Subcutaneous adipose tissue (tissue), 4 donors: ENCODE measurements around the gene NR1H3. TPM values are rescaled to one million over a fixed set of nuclear protein-coding genes. Genes with fewer than 3 reads are reported as not detected.

Experiments used
- CTCF ChIP-seq: fragments of 450-650 bp; IDR thresholded peaks from one replicate; pipeline ENCODE4 v1.5.1; 2016; ENCODE audit warnings: low read depth, mild to moderate bottlenecking, control low read depth, antibody characterized with exemption, moderate library complexity
- total RNA-seq, 4 donors: library from RNA; depleted of rRNA; stranded (reverse); fragments of >200 nt; gene quantifications; one replicate each; pipeline ENCODE4 v1.1.0, GENCODE V29; 2016

The NR1H3 gene
- total RNA-seq, 4 donors from 2014 or later: 51.5 to 273 (median 139) TPM

DNA sequence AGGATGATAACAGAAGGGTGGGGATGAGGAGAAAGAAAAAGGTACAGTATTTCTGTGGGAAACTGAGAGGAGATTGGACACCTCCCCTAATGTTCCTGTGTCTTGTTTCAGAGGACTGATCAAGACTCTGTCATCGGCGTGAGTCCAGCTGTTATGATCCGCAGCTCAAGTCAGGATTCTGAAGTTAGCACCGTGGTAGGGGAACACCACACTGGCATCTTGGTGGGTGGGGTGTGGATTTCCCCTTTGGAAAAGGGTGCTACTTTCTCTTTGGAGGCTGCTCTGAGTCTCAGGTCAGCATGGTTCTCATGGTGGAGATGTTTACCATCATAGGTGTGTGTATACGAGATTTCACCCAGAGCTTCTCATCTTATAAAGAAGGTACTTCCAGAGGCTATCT lies 37.6 kb downstream of the NR1H3 start:
- no peak for TF ChIP-seq CTCF

DNA sequence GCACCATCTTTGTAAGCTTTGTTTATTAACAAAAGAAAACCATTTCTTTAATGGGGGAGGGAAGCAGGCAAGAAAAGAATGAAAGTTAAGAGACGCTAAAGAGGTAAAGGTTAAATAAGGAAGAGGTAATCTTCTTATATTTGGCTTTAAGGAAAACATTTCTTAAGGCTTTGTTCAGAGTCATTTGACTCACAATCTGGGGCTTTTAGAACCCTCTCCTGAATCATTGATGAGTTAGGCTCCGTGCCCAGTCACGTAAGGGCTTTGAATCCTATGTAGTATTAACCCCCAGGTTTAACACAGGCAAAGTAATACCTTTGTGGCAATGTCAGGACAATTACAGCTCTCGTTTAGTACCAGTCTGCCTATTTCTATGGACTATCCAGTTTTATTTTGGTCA lies 38.2 kb downstream of the NR1H3 start:
- no peak for TF ChIP-seq CTCF

DNA sequence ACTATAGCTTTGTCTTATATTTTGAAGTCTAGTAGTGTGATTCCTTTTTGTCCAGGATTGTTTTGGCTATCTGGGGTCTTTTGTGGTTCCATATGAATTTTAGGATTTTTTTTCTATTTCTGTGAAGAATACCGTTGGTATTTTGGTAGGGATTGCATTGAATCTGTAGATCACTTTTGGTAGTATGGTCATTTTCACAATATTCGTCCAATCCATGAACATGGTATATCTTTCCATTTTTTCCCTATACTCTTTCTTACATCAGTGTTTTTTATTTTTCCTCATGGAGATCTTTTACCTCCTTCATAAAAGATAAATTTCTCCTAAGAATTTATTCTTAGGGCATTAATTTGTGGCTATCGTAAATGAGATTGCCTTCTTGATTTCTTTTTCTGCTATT lies 41.3 kb downstream of the NR1H3 start:
- no peak for TF ChIP-seq CTCF

GRCh38 chr11:47302853-47303252 lies 45.1 kb downstream of the NR1H3 start:
- TF ChIP-seq CTCF: no peak

DNA sequence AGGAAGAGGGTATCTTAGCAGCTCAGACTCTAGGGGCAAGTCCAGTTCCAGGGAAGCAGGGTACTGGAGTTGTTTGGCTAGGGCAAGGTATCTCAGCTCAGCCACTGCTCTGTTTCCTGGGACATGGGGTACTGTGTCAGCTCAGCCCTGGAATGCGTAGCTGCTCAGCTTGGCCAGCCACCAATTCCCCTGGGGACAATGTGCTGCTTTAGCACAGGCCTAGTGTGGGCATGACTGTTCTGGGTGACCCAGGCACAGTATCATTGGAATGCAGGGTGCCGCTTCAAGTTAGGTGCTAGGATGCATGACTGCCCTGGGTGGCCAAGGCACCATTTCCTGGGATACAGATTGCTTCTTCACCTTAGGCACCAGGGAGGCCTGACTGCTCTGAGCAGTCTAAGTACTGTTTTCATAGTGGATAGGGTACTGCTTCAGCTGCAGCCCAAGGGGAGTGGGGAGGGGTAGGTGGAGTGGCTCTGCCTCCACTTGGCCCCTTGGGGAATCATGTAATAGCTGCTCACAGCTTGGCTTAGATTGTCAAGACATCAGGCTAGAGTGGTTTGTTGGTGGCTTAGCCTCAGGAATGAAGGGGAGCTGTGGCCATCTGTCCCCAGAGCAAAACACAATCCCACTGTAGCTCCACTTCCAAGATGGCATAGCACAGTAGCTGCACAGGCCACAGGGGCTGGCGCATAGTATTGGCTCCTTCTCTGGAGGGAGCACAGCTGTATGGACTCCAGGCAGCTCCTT lies 48.1 kb downstream of the NR1H3 start:
- no peak for TF ChIP-seq CTCF

- no peak for TF ChIP-seq CTCF
These were observed 48.7 kb downstream of the NR1H3 start for GRCh38 chr11:47306484-47306844.

GRCh38 chr11:47308050-47308823 lies 50.4 kb downstream of the NR1H3 start:
- no peak for TF ChIP-seq CTCF
